GM19240 (cell line): Measurements from ENCODE around the gene MPP3.
"Not testable (repeated sequence)": the region's sequence is repeated elsewhere in the genome, so short reads cannot be mapped to it uniquely, and the experiment has no call there.

ENCODE experiments used
- DNase-seq: peaks from one replicate; pipeline ENCODE4 v3.0.0; 2011; ENCODE audit warnings: low spot score; ENCODE audit not compliant: insufficient read length

Gene MPP3

DNA sequence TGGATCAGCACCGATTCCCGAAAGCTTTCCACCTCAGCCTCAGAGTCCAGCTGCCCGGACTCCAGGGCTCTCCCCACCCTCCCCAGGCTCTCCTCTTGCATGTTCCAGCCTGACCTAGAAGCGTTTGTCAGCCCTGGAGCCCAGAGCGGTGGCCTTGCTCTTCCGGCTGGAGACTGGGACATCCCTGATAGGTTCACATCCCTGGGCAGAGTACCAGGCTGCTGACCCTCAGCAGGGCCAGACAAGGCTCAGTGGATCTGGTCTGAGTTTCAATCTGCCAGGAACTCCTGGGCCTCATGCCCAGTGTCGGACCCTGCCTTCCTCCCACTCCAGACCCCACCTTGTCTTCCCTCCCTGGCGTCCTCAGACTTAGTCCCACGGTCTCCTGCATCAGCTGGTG, 29.0 kb upstream of the MPP3 start:
- no peak for DNase-seq

DNA sequence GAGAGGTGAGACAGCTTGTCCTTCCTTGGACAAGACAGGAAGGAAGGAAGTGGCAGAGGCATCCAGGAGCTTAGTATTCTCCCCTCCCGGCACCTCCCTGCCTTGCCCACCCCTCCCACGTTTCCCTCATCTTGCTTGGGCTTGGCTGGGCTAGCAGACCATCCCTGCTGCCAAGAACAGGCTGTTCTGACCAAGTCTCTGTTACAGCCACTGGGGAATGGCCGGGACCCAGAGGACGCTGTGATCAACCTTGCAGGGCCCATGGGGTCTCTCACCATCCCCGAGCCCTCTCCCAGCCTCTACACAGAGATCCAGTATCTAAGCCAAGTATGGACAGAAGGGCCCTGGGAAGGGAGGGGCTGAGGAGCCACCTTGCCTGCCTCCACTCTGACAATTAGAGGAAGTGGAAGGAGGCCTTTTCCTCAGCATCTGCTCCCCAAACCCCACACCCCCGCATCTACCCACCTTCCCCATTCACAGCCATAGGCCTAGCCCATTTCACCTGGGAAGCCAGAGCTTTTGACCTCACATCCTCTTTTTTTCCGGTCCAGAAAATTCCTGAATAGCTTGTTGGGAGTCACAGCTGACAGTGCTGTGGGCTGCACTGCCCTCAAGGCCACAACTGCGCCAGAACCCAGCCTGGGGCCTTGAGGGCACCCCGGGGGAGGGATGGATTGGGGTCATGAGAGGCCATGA, 28.1 kb upstream of the MPP3 start:
- DNase-seq, result no peak

DNA sequence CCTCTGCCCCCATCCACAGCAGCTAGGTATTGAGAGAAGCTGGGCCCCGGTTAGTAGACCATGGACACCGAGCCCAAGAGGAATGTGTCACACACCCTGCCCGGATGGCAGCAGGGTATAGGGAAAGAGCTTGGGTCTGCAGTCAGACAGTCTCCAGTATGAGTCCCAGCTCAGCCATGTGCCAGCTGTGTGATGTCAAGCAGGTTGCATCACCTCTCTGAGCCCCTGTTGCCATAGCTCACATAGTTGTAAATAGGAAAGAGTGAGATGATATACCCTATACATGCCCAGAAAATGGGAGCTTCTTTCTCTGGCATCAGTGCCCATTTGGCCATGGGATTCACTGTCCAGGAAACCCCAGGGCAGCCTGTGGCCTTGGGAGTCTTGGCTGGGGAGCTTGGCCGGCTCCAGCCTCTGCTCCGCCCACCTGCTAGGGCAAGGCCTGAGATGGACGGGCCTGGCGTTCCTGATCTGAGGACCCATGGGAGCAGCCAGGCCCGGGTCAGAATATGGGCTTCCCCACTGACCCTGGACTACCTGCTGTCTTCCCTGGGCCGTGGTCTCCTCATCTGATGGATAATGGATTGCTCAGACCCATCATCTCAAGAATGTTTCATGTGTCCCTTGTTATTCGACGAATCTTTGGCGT, 27.3 kb upstream of the MPP3 start:
- no peak for DNase-seq

DNA sequence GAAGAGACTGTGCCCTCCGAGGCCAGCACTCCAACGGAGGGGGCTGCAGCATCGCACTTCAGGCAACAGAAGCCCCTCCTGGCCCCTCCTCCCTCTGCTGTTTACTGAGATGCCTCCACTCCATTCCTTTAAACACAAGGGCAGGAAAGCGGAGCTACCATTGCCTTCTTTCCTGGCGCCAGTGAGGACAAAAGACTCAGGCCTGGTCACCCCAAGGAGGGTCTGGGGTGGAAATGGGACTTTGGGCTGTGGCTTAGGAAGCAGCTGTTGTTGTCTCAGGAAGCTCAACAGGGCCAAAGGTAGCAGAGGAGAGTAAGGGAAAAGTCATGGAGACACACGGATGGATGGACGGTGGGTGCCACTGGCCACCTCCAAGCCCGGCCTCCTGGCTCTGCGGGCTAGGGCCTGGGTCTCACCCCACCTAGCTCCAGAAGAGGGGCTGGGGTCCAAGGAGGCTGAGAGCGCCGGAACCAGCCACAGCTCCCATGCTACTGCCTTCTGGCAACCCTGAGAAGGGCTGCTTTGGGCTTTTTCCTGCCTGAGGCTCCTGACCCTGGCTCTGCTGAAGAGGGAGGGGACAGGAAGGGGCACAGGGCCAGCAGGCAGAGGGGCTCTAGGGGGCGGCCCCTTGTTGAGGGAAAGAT, 25.1 kb upstream of the MPP3 start:
- no peak for DNase-seq

DNA sequence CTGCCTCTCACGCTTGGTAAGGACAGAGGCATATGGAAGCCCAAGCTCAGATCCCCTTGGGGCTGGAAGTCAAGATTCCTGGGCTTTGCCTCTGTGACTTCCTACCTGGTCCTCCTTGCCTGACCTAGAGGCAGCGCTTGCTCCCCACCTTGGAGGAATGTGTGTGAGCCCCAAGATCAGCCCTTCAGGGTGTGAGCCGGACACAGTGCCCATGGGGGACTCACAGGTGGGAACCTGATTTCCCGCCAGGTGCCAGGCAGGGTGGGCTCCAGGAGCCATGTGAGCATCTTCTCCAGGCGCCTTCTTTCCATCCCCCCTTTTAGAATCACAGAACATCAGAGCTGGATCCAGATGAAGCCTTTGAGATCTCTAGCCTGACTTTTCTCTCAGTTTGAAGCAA, 24.2 kb upstream of the MPP3 start:
- DNase-seq, result no peak

DNA sequence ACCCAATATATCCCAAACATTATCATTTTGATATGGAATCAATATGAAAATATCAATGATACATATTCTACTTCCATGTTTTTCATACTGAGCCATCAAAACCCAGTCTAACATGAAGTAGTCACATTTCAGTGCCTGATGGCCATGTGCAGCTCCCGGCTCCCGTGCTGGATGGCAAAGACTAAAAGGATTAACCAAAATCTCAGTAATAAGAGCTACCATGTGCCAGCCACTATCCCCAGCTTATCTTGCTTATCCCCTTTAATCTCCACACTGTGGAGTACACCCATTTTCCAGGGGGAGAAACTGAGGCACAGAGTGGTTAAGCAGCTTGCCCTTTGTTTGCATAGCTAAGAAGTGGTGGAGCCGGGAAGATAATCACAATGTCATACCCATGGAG, 23.2 kb upstream of the MPP3 start:
- DNase-seq, result no peak

DNA sequence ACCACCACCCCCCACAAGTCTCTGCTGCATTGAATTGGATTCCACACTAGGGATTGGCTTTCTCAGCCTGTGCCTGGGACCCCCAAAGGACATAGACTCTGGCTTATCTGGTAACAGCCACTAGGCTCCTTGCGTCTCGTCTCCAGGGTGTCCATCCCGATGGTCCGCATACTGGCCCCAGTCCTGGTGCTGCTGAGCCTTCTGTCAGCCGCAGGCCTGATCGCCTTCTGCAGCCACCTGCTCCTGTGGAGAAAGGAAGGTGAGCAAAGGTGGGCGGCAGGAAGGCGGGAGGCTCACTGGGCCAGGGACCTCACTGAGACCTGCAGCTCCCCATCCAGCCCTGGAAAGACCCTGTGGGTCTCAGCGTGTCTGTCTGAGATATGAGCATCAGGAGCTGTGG, 22.1 kb upstream of the MPP3 start:
- no peak for DNase-seq

DNA sequence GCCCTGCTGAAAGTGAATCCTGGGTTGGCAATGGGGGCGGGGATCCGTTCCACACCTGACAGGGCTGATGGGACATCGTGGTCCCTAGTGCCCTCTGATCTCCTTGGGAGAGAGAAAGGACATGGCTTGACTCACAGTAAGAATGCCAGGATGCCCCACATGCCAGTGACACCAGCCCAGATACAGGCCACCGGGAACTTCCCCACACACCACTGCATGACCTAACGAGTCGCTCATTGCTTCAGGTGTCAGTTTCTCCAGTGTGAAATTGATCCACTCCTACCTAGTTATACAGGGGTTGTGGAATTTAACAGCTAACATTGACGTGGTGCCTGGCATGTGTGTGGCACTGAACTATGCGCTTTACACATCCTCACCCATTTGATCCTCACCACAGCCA, 21.6 kb upstream of the MPP3 start:
- DNase-seq, result no peak

DNA sequence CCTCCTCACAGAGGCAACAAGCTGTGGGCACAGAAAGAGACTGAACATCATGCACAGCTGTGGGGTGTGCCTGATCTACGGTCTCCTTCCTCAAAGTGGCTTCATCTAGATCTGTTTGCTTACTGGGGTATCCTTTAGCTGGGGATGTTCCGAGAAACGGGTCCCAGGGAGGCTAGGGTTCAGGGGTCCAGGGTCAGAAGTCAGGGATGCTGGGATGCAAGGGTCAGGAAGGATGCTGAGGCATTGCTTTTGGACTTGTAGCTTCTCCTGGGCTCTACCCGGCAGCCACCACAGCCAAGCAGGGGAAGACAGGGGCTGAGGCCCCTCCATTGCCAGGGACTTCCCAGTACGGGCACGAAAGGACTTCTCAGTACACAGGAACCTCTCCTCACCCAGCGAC, 20.6 kb upstream of the MPP3 start:
- no peak for DNase-seq

DNA sequence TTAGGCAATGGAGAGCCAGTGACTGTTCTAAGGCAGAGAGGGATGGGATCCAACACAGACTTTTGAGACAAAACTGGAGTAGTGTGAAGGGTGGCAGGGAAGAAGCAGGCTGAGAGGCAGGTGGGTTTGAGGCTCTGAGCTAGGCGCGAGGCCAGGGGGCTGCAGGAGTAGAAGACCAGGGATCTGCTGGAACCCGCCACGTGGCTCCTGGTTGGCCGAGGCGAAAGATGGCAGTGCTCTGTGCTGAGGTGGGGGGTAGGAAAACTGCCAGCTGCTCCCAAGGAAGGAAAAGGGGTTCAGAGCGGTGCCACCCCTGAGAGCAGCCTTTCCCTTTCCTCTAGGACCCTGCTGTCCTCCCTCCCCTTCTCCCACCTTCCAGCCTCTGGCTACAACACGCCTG, 19.6 kb upstream of the MPP3 start:
- DNase-seq, result no peak

DNA sequence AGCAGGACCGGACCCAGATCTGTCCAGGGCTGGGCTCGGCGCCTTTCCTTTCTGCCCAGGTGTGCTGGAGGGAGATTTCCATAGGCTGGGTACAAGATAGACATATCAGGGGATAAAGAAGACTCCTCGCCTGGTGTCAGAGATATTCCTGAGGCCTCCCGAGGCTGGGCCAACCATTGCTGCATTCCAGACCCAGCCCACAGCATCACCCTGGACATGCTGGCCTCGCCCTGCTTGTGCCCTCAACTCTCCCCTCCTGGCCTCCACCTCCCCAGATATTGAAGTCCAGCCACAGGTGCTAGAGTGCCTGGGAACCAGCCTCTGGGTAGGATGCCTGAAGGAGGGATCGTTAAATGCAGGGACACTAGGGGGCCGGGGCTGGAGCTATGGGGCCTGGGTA, 16.2 kb upstream of the MPP3 start:
- no peak for DNase-seq

DNA sequence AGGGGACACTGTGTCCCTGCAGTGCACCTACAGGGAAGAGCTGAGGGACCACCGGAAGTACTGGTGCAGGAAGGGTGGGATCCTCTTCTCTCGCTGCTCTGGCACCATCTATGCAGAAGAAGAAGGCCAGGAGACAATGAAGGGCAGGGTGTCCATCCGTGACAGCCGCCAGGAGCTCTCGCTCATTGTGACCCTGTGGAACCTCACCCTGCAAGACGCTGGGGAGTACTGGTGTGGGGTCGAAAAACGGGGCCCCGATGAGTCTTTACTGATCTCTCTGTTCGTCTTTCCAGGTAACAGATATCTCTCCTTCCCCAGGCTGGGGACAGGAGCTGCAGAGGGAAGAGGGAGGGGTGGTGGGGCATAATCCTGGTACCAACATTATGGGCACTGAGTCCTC, 15.7 kb upstream of the MPP3 start:
- DNase-seq, result no peak

DNA sequence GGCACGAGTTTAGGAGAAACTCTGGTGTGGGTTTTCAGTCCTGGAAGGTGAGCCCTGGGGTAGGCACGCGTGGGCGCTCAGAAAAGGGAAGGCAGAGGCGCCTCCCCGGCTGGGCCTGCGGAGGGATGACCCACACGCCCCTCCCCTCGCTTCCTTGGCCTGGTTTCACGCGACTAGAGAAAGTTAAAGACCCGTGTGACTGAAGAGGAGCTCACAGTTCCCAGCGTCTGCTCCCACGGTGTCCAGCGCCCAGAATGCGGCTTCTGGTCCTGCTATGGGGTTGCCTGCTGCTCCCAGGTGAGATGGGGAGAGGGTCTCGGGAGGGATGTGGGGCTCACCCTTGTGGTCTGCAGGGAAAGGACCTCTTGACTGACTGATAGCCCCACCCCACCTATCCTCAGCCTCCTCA, 14.0 kb upstream of the MPP3 start, which contains the start of gene CD300LG:
CD300LG (plus strand) TSS at position 214 of the 409 bp plus-strand sequence; CDS start at position 255, 41 bp downstream.
- no peak for DNase-seq

DNA sequence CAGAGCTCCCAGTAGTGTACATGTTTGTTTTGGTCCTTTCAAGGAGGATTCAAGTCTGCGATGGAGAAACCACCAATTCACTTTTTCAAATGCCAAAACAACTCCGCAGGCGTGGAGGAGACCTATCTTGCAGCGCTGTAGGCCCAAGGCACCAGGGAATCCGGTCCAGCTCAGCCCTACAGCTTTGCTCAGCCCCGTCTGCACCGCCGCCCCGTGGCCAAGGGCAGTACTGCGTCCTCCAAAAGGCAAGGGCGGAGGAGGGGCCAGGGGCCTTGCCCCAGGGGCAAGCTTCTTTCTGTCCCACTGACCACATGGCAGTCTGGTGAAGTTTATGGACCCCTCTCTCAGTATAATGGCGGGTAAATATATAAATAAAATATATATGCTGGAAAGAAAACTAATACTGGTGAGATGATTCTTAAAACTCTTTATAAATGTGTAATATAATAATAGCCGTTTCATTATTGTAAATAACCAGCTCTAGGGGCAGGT, 13.3 kb upstream of the MPP3 start:
- DNase-seq, result peak; percentile 88

DNA sequence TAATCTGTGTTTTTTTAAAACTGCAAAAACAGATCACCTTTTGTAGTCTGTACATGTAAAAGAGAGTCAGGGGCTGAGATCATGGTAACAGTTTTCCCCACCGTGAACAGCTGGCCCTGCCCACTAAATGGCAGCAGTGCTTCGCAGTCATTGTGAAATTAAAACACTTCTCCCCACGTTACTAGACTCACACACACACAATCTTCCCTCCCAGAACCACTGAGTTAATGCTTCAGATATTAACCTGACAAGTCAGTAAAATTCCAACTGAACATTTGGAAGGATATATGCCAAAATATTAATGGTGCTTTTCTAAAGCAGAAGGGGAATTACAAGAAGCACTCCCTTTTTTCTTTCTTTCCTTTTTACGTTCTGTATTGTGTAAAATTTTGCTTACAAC, 12.8 kb upstream of the MPP3 start:
- no peak for DNase-seq

DNA sequence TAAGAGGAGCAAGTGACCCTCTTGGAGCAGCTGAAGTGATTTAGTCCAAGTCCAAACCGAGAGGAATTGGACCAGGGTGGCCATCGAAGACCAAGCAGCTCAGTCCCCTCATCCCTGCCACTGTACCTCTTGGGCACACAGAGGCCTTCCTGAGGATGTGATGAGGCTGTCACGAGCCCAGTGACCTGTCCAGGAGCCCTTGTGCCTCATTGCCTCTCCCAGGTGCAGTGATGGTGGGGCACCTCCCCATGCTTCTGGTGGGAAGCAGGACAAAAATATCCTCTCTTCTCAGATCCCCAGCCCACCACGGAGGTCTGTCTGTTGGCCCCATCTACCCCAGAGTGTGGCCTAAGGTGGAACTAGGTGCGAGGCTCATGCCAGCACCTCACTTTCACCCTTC, 11.3 kb upstream of the MPP3 start:
- no peak for DNase-seq

DNA sequence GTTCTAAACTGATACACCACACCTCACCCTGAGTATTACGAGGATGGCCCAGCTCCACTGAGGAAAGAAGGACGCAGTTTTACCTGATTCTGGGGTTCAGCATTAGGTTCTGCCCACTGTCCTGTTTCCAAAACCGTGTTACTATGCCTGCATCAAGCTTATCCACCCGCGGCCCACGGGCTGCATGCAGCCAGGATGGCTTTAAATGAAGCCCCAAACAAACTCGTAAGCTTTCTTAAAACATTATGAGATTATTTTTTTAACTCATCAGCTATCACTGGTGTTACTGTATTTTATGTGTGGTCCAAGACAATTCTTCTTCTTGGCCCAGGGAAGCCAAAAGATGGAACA, 10.0 kb upstream of the MPP3 start:
- no peak for DNase-seq

DNA sequence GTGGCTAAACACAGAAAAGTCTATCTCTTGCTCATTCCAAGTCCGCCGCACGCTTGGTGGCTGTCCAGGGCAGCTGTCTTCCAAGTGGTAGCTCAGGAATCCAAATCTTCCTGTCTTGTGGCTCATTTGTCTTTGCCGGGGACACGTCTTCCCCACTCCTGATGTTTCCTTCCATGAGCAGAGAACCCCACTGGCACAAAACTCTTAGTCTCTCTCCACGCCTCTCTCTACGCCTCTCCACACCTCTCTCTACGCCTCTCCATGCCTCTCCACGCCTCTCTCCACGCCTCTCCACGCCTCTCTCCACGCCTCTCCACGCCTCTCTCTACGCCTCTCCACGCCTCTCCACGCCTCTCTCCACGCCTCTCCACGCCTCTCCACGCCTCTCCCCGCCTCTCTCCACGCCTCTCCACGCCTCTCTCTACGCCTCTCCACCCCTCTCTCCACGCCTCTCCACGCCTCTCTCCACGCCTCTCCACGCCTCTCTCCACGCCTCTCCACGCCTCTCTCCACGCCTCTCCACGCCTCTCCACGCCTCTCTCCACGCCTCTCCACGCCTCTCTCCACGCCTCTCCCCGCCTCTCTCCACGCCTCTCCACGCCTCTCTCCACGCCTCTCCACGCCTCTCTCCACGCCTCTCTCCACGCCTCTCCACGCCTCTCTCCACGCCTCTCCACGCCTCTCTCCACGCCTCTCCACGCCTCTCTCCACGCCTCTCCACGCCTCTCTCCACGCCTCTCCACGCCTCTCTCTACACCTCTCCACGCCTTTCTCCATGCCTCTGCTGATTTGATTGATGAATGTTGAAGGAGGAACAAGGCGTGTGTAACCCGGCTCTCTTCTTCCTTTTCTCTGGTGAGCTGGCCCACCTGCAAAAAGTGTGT, 9.4 kb upstream of the MPP3 start:
- not testable (repeated sequence) for DNase-seq

DNA sequence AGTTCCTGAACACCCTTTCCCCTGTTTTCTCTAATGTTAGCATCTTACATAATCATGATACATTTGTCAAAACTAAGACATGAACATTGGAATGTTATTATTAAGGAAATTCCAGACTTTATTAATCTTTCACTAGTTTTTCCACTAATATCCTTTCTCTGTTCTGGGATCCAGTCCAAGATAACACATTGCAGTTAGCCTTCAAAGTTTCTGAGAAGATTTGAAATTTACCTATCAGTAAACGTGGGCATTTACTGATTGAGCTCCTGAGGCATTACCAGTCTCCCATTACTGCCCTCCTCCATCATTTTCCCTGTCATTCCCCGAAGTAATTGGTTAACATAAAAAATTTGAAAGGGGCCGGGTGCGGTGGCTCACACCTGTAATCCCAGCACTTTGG, 8.3 kb upstream of the MPP3 start:
- no peak for DNase-seq

DNA sequence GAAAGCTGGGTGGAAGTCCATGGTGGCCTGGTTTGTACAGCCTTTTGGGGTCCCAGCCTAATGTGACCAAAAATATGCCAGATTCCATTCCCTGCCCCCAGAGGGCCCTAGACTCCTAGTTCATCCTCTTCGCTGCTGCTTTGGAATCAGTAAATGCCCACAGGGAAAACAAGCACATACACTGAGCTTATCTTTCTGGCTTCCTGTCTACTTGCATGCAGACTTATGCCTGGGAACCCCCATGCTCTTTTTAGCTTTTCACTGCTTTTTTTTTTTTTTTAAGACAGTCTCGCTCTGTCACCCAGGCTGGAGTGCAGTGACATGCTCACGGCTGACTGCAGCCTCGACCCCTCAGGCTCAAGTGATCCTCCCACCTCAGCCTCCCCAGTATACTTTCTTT, 7.9 kb upstream of the MPP3 start:
- DNase-seq, result no peak

DNA sequence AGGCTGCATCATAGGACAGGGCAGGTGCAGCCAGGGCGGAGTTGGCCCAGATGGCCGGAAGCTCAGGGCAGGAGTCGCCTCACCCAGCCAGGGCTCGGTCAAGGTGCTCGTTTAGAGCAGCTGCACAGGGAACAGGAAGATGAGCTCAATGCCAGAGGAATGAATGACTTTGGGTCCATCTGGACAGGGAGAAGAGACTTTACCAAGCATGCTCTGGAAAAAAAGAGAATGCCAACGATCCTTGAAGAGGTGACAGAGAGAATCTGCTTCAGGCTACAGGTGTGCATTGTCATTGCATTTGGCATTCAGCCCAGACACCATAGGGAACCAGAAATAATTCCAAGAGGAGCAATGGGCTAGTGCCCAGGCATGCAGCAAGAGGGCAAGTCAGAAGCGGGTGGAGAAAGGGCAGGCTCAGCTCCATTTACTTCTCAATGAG, 6.7 kb upstream of the MPP3 start:
- no peak for DNase-seq

DNA sequence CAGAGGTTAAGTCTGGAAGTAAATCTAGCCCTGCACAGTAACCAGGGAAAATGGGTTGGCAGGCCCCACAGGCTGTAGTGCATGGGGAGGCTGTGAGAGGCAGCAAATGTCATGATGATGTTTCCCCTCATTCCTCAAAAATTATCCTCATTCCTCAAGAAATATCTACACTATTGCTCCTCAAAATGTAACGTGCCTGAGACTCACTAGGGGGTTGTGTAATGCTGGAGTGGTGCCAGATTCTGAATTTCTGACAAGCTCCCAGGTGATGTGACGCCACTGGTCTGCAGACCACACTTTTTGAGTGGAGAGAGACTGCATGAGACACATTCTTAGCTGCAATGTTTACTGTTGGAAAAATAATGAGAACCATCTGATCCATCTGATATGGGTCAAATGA, 1.2 kb upstream of the MPP3 start:
- DNase-seq, result no peak
